Placental pericyte (primary cell): ENCODE results near the gene CATSPER3. TPM values are rescaled to one million over a fixed set of nuclear protein-coding genes. Genes with fewer than 3 reads are reported as not detected.

ENCODE experiments used
- small RNA-seq: library from RNA; depleted of rRNA; stranded (forward); fragments of <200 nt; gene quantifications from one replicate; pipeline ENCODE3, GENCODE V24; 2012; ENCODE audit warnings: low replicate concordance
- total RNA-seq: library from RNA; depleted of rRNA; stranded (reverse); fragments of >200 nt; gene quantifications from 2 replicates; pipeline ENCODE4 v1.2.3, GENCODE V29; 2012

Gene CATSPER3
- 0.43 TPM in 1 of 2 replicates, not detected in the other for total RNA-seq

GRCh38 chr5:134967607-134968006 is at the start of gene CATSPER3:
Gene CATSPER3 (plus strand): TSS chr5:134967907. CDS start chr5:134967992, 85 bp downstream.

GRCh38 chr5:135033901-135034235 is 66.2 kb downstream of the CATSPER3 start, which contains the start of gene PITX1:
Gene PITX1 (minus strand): TSS chr5:135034228. CDS start chr5:135033881, 347 bp downstream.

Small RNA genes lying within 50 kb of the gene (small RNA-seq; reads per million reads assigned to genes)
- gene MIR4461 (not detected), gene MTND3P25 (not detected), gene MTND4LP30 (not detected)

Other genes with a start within 250 kb of the CATSPER3 start
- 21.0 and 25.8 TPM in 2 replicates for gene CAMLG, start 229.4 kb upstream of the CATSPER3 start, total RNA-seq
- 20.4 and 24.1 TPM in 2 replicates for gene DDX46, start 209.1 kb upstream of the CATSPER3 start, total RNA-seq
- 33.3 and 69.0 TPM in 2 replicates for gene C5orf24, start 121.9 kb upstream of the CATSPER3 start, total RNA-seq
- 105 and 168 TPM in 2 replicates for gene TXNDC15, start 93.5 kb upstream of the CATSPER3 start, total RNA-seq
- 4.2 and 6.6 TPM in 2 replicates for gene PCBD2, start 62.8 kb upstream of the CATSPER3 start, total RNA-seq
- gene PITX1, start 66.3 kb downstream of the CATSPER3 start, total RNA-seq: 76.3 and 209 TPM in 2 replicates